8988T (cell line): ENCODE data around the gene RAD51B.
"Not testable (repeated sequence)": the region's sequence is repeated elsewhere in the genome, so short reads cannot be mapped to it uniquely, and the experiment has no call there.

Experiments
- DNase-seq: peaks from one replicate; pipeline ENCODE4 v3.0.0; 2011

RAD51B gene

DNA sequence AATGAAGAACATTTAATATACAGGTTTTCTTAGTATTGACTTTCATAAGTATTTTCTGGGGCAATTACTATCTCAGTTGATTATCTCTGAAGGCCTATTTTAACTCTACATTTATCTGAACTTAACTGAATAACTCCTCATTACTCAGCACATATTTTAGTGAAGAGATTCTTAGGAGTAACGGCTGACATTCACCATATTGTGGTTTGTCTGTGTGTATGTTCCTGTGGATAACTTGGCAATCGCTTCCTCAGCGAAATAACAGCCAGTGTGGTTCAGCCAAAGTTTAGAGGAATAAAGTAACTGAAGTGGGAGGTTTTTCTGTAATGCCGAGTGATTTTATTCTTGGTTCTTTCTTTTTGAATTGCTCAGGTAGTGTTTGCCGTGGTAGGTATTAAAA is 168.0 kb downstream of the RAD51B start:
- no peak for DNase-seq

DNA sequence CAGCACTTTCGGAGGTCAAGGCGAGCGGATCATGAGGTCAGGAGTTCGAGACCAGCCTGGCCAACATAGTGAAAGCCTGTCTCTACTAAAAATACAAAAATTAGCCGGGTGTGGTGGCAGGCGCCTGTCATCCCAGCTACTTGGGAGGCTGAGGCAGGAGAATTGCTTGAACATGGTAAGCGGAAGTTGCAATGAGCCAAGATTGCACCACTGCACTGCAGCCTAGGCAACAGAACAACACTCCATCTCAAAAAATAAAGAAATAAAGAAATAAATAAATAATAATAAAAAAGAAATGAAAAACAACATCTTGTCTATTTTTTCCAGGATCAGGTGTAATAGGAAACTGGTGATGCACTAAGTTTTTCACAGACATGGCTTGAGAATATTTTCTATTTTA is 168.6 kb downstream of the RAD51B start:
- DNase-seq, result not testable (repeated sequence)

- no peak for DNase-seq
Observed at GRCh38 chr14:67990576-67990975, 171.0 kb downstream of the RAD51B start.

- DNase-seq, result no peak
Observed at GRCh38 chr14:67994531-67994930, 175.0 kb downstream of the RAD51B start.

GRCh38 chr14:67996235-67996634 is 176.7 kb downstream of the RAD51B start:
- no peak for DNase-seq

DNA sequence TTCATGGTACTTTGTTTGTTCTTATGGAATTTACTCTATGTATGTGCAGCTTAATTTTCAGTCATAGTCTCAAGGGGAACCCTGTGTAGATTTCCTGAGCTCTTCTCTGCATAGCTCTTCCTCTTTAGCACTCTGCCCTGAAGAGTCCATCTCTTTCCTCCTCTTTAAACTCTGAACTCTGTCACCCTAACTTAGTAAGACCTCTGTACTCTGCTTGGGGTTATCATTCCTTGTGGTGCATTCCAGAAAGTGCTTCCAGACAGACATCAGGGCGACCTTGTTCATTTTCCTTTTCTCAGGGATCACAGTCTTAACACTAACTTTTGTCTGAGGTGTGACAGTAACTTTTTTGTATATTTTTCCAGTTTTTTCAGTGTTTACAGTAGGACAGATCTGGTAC is 179.3 kb downstream of the RAD51B start:
- no peak for DNase-seq

DNA sequence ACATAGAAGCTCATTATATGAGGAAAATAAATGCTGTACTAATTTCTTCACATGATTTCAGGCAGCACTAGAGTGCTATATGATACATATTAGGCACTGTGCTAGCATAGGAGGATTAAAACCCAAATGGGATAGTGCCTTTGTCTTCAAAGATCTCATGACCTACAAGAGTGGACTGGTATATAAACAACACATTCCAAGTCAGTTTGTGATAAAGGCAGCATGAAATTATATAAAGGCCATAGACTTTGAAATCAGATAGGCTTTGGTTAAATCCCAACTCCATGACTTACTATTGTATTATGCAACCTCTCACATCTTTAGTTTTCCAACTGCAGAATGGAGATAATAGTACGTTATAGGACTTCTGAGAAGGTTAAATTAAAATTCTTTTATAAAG is 179.7 kb downstream of the RAD51B start:
- no peak for DNase-seq

- DNase-seq, result no peak
Observed at GRCh38 chr14:67999705-68000384, 180.3 kb downstream of the RAD51B start.

- DNase-seq, result no peak
Observed at GRCh38 chr14:68000511-68000910, 180.9 kb downstream of the RAD51B start.

- DNase-seq, result no peak
Observed at GRCh38 chr14:68008491-68008890, 188.9 kb downstream of the RAD51B start.

GRCh38 chr14:68011406-68012028 is 191.9 kb downstream of the RAD51B start:
- DNase-seq, result no peak

- DNase-seq, result no peak
Observed at GRCh38 chr14:68012871-68013270, 193.3 kb downstream of the RAD51B start.

- no peak for DNase-seq
Observed at GRCh38 chr14:68013326-68013725, 193.7 kb downstream of the RAD51B start.

DNA sequence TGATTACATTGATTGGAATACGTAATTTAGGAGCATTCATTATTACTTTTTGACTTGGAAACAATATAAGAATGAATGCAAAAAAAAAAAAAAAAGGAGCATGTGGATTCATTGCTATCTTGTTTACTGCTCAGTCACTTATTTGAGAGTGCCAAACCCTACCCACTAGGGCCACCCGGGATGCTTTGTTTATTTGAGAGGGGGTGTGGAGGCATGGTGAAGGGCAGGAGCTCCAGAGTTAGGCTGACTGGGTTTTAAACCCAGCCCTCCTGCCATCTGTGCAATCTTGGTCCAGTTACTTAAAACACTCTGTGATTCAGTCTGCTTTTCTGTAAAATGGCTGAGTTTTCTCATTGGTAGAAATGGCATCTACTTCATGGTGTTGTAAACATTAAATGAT is 195.2 kb downstream of the RAD51B start:
- no peak for DNase-seq

DNA sequence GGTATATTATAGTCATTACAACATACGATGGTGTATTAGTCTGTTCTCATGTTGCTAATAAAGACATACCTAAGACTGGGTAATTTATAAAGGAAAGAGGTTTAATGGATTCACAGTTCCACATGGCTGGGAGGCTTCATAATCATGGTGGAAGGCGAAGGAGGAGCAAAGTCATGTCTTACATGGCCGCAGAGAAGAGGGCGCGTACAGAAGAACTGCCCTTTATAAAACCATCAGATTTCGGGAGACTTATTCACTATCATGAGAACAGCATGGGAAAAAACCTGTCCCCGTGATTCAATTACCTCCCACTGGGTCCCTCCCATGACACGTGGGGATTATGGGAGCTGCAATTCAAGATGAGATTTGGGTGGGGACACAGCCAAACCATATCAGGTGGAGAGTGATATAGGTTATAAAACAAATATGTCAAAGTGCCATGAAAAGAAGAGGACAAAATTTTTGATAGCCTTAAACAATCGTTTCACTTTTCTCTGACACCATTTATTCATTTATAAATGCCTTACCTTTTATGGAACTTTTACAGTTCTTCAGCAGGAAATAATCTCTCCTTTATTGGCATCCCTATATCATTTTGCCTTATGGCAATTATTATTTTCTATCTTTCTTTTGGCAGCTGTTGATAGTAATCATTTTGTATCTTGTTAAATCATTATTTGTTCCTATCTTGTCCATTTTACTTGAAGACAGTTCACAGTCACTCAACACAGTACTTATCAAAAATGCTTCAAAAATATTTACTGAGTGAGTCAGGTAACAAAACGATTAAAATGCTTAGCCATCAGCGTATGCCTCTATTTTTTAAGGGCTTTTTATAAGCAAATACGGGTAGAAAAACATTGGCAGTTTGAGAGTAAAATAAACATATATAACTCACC is 196.0 kb downstream of the RAD51B start:
- DNase-seq, result no peak

DNA sequence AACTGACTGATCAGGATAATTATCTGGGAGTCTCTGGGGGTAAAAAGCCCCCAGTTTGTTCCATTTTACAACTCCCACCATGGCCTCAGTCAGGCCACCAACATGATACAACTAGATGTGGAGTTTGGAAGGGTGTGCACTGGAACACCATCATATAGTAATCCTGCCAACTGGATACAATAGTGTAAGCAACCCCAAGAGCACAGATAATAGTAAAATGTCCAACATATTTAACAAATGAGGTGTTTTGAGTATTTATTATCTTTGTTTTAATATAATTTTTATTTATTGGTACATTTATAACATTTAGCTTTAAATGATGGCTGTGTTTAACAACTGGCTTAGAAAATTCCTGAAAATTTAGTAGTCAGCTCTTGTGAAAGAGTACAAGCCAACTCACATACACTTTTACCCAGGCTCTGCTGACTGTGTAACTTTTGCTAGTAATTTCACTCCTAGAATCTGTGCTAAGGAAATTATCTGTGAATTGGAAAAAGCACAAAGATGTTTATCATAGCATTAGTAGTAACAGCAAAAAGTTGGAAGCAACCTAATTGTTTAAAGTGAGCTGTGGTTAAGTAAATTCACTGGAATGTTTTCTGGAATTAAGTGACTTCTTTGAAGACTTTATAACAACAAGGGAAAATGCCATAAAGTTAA is 196.8 kb downstream of the RAD51B start:
- no peak for DNase-seq

GRCh38 chr14:68018598-68018997 is 199.0 kb downstream of the RAD51B start:
- no peak for DNase-seq

GRCh38 chr14:68020493-68020892 is 200.9 kb downstream of the RAD51B start:
- DNase-seq, result no peak

DNA sequence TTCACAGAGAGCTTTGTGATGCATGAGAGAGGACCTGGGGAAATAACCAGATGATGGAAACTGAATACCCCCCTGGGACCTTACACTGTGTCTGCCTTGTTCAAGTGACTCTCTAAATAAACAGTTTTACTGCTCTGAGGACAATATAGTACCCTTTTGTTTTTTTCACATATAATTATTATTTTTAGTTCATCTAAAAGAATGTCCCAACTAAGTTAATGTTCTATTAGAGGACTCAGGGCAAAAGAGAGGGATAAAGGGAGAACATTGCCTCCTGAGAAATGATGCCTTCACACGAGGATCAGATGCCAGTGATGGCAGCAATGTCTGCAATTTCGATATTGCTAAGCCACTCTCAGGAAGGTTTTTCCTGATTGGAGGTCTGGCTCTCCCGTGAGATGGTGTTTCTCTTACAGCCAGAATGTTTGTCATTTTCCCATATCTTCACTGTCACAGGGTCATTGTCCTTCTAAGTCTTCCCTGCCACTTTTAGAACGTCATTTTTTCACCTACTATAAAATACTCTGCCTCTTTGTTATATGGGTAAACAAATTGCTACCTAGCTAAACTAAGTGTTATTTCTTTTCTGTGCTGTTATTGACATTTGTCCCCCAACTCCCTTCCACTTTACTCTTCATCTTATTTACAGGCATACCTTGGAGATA is 201.6 kb downstream of the RAD51B start:
- DNase-seq, result no peak

- no peak for DNase-seq
Observed at GRCh38 chr14:68027276-68027675, 207.7 kb downstream of the RAD51B start.

DNA sequence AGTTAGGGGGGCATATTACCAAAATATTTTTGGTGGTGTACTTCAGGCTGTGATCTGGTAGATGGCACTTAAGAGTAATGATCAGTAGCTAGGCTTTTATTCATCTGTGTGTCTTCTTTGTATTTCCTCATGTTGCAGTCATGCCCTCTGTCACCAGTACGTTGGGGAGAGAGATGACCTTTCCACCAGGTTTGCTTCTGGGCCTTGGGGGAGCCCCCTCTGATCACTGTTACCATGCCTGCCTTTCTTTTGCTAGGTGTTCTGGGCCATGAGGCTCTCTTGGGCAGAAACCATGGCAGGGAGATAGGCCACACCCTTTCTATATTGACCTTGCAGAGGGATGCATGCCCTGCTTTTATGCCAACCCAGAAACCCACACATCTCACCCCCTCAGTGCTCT is 208.5 kb downstream of the RAD51B start:
- DNase-seq, result no peak

DNA sequence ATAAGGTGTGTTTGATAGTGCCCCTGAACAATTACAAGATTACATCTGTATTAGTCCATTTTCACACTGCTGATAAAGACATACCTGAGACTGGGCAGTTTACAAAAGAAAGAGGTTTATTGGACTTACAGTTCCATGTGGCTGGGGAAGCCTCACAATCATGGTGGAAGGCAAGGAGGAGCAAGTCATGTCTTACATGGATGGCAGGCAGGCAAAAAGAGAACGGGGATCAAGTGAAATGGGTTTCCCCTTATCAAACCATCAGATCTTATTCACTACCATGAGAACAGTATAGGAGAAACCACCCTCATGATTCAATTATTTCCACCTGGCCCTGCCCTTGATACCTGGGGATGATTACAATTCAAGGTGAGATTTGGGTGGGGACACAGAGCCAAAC is 211.4 kb downstream of the RAD51B start:
- DNase-seq, result not testable (repeated sequence)

DNA sequence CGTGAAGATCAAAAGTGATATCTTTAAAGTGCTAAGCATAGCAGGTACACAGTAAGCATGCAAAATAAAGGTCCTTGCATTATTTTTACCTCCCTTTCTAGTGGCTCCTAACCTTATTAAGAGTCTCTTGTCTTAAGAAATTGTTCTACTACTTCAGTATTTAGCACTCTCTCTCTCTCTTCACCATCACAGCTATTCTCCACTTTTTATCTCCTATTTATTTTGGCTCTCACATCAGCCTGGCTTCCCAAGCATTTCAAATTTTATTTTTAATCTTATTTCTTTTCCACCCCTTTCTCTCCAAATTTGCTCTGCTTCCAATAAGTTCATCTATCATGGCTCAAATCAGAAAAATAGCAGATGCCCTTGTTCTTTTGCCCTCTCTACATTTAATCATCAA is 212.6 kb downstream of the RAD51B start:
- no peak for DNase-seq
